Measurements from ENCODE around the gene SEC14L1.

Gene SEC14L1

GRCh38 chr17:77126519-77126918 lies 14.2 kb upstream of the SEC14L1 start:
- no peak overlapping the region for H3K4me3 ChIP-seq (replicated peaks; ENCODE audit: low read depth, low read length)
- DNase-seq (ENCODE audit: extremely low read depth, low read depth) = no peak

GRCh38 chr17:77127735-77128361 lies 12.9 kb upstream of the SEC14L1 start:
- DNase-seq (ENCODE audit: extremely low read depth, low read depth) = no peak

More at GRCh38 chr17:77126519-77126918, 14.2 kb upstream of the SEC14L1 start:
- no peak for TF ChIP-seq CTCF (IDR thresholded peaks at IDR 0.05; ENCODE audit: low read depth, low read length, missing control alignments)

GRCh38 chr17:77128896-77129567 lies 11.7 kb upstream of the SEC14L1 start:
- H3K4me3 ChIP-seq (replicated peaks; ENCODE audit: low read depth, low read length) = no peak overlapping the region
- DNase-seq (ENCODE audit: extremely low read depth, low read depth) = no peak
- TF ChIP-seq CTCF (IDR thresholded peaks at IDR 0.05; ENCODE audit: low read depth, low read length, missing control alignments) = no peak

More at GRCh38 chr17:77127735-77128361, 12.9 kb upstream of the SEC14L1 start:
- H3K4me3 ChIP-seq (replicated peaks; ENCODE audit: low read depth, low read length) = no peak overlapping the region
- TF ChIP-seq CTCF (IDR thresholded peaks at IDR 0.05; ENCODE audit: low read depth, low read length, missing control alignments) = no peak

DNA sequence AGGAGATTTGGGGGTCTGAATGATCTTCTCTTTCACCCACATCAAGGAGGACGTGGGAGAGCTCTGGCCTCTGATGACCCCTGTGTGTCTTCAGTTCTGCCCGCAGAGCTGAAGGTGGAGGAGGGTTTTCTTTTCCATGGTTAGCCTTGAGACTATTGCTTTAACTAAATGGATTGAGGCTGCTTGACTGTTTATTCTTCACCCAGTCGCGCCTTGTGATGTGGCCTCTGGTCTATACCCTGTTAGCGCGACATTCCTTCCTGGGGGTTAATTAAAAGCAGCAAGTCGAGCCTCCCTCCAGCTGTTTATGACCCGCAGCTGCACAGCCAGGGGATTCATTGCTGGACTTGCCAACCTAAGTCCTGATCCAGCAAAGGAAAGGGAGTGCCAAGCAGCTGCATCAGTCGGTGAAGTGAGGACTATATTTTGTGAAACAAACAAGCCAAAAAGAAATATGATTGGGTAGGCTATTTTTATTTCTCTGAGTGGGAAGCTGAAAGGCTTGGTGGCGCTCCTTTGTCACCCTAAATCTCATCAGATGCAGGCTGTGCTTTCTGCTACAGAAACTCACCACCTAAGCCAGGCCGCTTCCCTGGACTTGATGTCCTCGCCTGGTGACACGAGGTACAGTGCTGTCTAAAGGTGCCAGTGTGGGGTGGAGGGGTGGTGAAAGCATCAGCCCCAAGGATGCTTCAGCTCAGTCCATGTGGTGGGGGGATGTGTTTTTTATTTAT lies 11.0 kb upstream of the SEC14L1 start:
- no peak overlapping the region for H3K4me3 ChIP-seq (replicated peaks; ENCODE audit: low read depth, low read length)

GRCh38 chr17:77130525-77130924 lies 10.2 kb upstream of the SEC14L1 start:
- no peak overlapping the region for H3K4me3 ChIP-seq (replicated peaks; ENCODE audit: low read depth, low read length)
- TF ChIP-seq CTCF (IDR thresholded peaks at IDR 0.05; ENCODE audit: low read depth, low read length, missing control alignments) = no peak
- no peak for DNase-seq (ENCODE audit: extremely low read depth, low read depth)

More for the DNA sequence above, 11.0 kb upstream of the SEC14L1 start:
- no peak for DNase-seq (ENCODE audit: extremely low read depth, low read depth)
- no peak for TF ChIP-seq CTCF (IDR thresholded peaks at IDR 0.05; ENCODE audit: low read depth, low read length, missing control alignments)

DNA sequence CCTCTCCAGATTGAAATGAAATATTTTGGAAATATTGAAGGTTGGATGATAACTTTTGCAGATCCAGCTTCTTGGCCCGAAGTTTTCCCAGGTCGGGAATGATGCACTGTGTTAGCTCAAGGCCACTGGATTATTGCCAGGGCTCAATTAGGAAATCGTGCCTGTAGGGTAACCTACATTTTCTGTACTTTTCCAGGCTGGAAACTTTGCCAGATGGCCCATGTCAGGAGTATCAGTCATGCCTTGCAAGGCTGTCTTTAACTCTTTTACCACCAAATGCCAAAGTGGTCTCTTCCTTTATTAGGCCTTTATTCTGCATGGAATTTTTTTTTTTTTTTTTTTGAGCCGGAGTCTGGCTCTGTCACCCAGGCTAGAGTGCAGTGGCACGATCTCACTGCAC lies 8.9 kb upstream of the SEC14L1 start:
- H3K4me3 ChIP-seq (replicated peaks; ENCODE audit: low read depth, low read length) = no peak overlapping the region
- no peak for DNase-seq (ENCODE audit: extremely low read depth, low read depth)
- TF ChIP-seq CTCF (IDR thresholded peaks at IDR 0.05; ENCODE audit: low read depth, low read length, missing control alignments) = no peak

Measured in HFF-Myc (cell line).